Stomach (tissue), 9 donors: Measurements from ENCODE around the gene CFAP61. TPM values are rescaled to one million over a fixed set of nuclear protein-coding genes. Genes with fewer than 3 reads are reported as not detected.

Source experiments
- DNase-seq, 2 donors: peaks; one replicate each; pipeline versions ENCODE4 v3.0.0 to v3.0.0-alpha.2; 2013 to 2019
- H3K27ac ChIP-seq, 5 donors: fragments of 200-600 bp in 4 of 5; sonication (generic) in 4 of 5; one replicate each; pipeline ENCODE4 v1.5.1; 2013 to 2019; ENCODE audit warnings: mild to moderate bottlenecking in 1 of 5, moderate library complexity in 1 of 5
- H3K27me3 ChIP-seq, 3 donors: fragments of 200-600 bp; sonication (generic); one replicate each; pipeline ENCODE4 v1.5.1; 2017 to 2019; ENCODE audit warnings: mixed run types in 1 of 3
- H3K36me3 ChIP-seq, 4 donors: fragments of 200-600 bp; sonication (generic); 1 replicate in 3 of 4; 2 replicates in 1 of 4; pipeline ENCODE4 v1.5.1; 2016 to 2019
- H3K4me1 ChIP-seq, 4 donors: fragments of 200-600 bp; sonication (generic); one replicate each; pipeline ENCODE4 v1.5.1; 2016 to 2019
- H3K4me3 ChIP-seq, 4 donors: fragments of 200-600 bp; sonication (generic) in 3 of 4; one replicate each; pipeline ENCODE4 v1.5.1; 2016 to 2019; ENCODE audit warnings: mild to moderate bottlenecking in 1 of 4
- H3K9me3 ChIP-seq, 4 donors: fragments of 200-600 bp; sonication (generic); one replicate each; pipeline ENCODE4 v1.5.1; 2016 to 2019
- EP300 ChIP-seq: sonication (generic); formaldehyde crosslinking; IDR thresholded peaks from one replicate; pipeline ENCODE4 v1.6.1; 2017; ENCODE audit warnings: antibody characterized with exemption
- POLR2A ChIP-seq, 4 donors: fragments of 450-650 bp; IDR thresholded peaks; one replicate each; pipeline ENCODE4 v1.6.1; 2016; ENCODE audit warnings: antibody characterized with exemption in 4 of 4, control low read depth in 2 of 4, mild to moderate bottlenecking in 1 of 4, moderate library complexity in 1 of 4
- POLR2AphosphoS5 ChIP-seq, 3 donors: sonication (generic); formaldehyde crosslinking; IDR thresholded peaks; one replicate each; pipeline ENCODE4 v1.6.1; 2016; ENCODE audit warnings: antibody characterized with exemption in 3 of 3
- WGBS, 5 donors: extraction: QIAGEN DNeasy Blood & Tissue Kit in 3 of 5; methylation state at CpG; one replicate each; pipeline versions ENCODE4 v1.1.5 to v1.1.7; 2013 to 2018; 5-methylcytosine and 5-hydroxymethylcytosine counted together
- intact Hi-C: fragments of 100-400 bp; cut with DNase I; formaldehyde crosslinking; loops from one replicate; pipeline ENCODE4 v1.15.1; 2023; ENCODE audit warnings: low total_unique reads
- polyA plus RNA-seq, 3 donors: library from polyadenylated mRNA; stranded (reverse); fragments of 200-250 nt; gene quantifications; one replicate each; pipeline ENCODE4 v1.2.3, GENCODE V29; 2013
- total RNA-seq, 5 donors: library from RNA; depleted of rRNA; stranded (reverse); fragments of >200 nt; gene quantifications; one replicate each; pipeline versions ENCODE4 v1.1.0 to v1.2.3, GENCODE V29; 2014 to 2016
- TF ChIP-seq, protein P1 (sequence below), 7 experiments: fragments of 450-650 bp in 4 of 7; fragments of 200-600 bp in 3 of 7; sonication (generic) in 3 of 7; IDR thresholded peaks; one replicate each; pipeline ENCODE4 v1.5.1; 2016 to 2019; ENCODE audit warnings: antibody characterized with exemption in 7 of 7, control low read depth in 2 of 7, mild to moderate bottlenecking in 1 of 7
- donor health status: healthy with polysubstance abuse.
- donor health status: Bipolar disorder and iron deficiency.
- donor health status: healthy.

The CFAP61 gene
- total and polyA plus RNA-seq, 8 donors: not detected

DNA sequence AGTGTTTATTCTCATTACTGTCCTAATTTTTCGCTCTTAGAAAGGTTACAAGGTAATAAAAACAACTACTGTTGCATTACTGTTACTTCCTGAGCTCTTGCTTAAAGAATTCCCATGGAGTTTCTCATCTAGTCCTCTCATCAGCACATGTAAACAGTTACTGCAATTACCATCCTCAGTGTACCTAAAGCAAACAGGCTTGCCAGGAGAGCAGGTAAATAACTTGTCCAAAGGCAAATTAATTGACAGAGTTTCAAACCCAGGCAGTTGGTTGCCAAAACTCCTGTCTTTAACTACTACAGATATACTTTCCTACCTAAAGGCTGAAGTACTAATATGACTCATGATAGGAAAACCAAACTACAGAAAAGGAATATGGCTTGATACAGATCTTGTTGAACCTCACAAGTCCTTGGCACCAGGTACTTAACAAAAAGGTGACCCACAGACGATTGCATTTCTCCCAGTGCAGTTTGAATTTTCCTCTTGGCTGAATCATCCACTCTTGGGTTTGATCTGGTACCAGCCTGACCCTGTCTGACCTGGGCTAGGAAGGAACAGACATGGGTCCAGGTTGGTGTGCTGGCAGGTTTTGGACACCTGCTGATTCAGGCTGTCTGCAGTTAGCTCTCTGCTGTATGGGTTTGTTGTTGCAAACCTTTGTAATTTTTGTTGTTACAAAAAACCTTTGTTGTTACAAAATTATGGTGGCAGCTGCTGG lies 153.0 kb downstream of the CFAP61 start:
- intact Hi-C loops: no loop called here
- Histone ChIP-seq H3K36me3 (no peaks in the 10 kb centered on the region), H3K9me3 (no peaks in the 10 kb centered on the region), H3K4me1 (peaks cover 0 to 4% (median 0%) of the 10 kb centered on the region in 4 donors), H3K4me3 (no peak overlapping the region), H3K27ac (no peak overlapping the region), H3K27me3 (peaks cover 0 to 22% (median under 1%) of the 10 kb centered on the region in 3 donors)
- no peak for DNase-seq
- TF ChIP-seq POLR2AphosphoS5 (IDR thresholded peaks at IDR 0.05) (no peak), EP300 (no peak), POLR2A (IDR thresholded peaks at IDR 0.05) (no peak)
- TF ChIP-seq, protein P1, sequence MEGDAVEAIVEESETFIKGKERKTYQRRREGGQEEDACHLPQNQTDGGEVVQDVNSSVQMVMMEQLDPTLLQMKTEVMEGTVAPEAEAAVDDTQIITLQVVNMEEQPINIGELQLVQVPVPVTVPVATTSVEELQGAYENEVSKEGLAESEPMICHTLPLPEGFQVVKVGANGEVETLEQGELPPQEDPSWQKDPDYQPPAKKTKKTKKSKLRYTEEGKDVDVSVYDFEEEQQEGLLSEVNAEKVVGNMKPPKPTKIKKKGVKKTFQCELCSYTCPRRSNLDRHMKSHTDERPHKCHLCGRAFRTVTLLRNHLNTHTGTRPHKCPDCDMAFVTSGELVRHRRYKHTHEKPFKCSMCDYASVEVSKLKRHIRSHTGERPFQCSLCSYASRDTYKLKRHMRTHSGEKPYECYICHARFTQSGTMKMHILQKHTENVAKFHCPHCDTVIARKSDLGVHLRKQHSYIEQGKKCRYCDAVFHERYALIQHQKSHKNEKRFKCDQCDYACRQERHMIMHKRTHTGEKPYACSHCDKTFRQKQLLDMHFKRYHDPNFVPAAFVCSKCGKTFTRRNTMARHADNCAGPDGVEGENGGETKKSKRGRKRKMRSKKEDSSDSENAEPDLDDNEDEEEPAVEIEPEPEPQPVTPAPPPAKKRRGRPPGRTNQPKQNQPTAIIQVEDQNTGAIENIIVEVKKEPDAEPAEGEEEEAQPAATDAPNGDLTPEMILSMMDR (IDR thresholded peaks at IDR 0.05): no peak
- WGBS, 5 donors: 39 to 57% (median 45%) methylated on average over 2 of the region's 2 CpGs

DNA sequence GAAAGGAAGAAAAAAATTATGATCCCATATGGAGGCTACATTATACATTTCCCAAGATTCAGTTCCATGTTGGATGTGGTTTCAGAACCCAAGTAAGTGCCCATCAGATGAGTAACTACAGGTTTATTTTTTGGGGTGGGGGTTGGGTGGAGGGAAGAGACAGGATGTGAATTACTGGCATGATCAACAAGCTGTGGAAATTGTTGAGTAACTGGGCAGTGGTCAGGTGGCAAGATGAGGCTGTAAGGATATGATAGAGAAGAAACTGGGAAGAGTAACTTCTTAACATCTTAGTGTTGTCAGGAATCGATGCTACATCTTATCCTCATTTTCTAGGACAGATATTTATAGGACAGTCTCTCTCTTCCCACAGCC lies 153.5 kb downstream of the CFAP61 start:
- H3K4me1 ChIP-seq: peaks cover 0 to 4% (median 0%) of the 10 kb centered on the region in 4 donors
- no peak for DNase-seq
- H3K36me3 ChIP-seq: no peaks in the 10 kb centered on the region
- TF ChIP-seq POLR2A (IDR thresholded peaks at IDR 0.05): no peak
- TF ChIP-seq EP300: no peak
- TF ChIP-seq, protein P1 (IDR thresholded peaks at IDR 0.05): no peak
- no peak for TF ChIP-seq POLR2AphosphoS5 (IDR thresholded peaks at IDR 0.05)
- peaks cover 0 to 17% (median 0%) of the 10 kb centered on the region in 3 donors for H3K27me3 ChIP-seq
- intact Hi-C loops: no loop called here
- H3K4me3 ChIP-seq: no peak overlapping the region
- H3K27ac ChIP-seq: no peak overlapping the region
- no peaks in the 10 kb centered on the region for H3K9me3 ChIP-seq
- WGBS, 5 donors: 70 to 93% (median 84%) methylated on average over 1 of the region's 1 CpG

DNA sequence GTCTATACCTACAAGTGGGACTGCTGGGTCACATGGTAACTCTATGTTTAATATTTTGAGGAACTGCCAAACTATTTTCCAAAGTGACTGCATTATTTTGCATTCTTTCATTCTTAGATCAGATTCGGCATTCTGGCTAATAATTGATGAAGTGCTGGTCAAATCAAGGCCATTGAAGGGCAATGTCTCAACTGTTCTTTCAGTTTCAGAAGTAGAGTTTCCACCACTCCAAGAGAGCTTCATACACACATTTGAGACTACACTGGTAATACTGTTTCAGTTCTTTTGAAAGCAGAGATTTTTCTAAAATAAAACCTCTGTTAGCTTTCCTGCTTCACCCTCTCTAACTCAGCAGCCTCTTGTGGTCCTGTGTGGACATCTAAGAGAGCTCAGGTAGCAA lies 154.5 kb downstream of the CFAP61 start:
- Histone ChIP-seq H3K27me3 (peaks cover 0 to 10% (median 0%) of the 10 kb centered on the region in 3 donors), H3K36me3 (no peaks in the 10 kb centered on the region), H3K4me1 (peaks cover 0 to 4% (median 0%) of the 10 kb centered on the region in 4 donors), H3K27ac (no peak overlapping the region), H3K4me3 (no peak overlapping the region), H3K9me3 (no peaks in the 10 kb centered on the region)
- 46 to 60% (median 57%) methylated on average over 1 of the region's 1 CpG for WGBS, 5 donors
- intact Hi-C loops: no loop called here
- no peak for DNase-seq
- no peak for TF ChIP-seq POLR2A (IDR thresholded peaks at IDR 0.05)
- TF ChIP-seq POLR2AphosphoS5 (IDR thresholded peaks at IDR 0.05): no peak
- TF ChIP-seq EP300: no peak
- TF ChIP-seq, protein P1 (IDR thresholded peaks at IDR 0.05): no peak

DNA sequence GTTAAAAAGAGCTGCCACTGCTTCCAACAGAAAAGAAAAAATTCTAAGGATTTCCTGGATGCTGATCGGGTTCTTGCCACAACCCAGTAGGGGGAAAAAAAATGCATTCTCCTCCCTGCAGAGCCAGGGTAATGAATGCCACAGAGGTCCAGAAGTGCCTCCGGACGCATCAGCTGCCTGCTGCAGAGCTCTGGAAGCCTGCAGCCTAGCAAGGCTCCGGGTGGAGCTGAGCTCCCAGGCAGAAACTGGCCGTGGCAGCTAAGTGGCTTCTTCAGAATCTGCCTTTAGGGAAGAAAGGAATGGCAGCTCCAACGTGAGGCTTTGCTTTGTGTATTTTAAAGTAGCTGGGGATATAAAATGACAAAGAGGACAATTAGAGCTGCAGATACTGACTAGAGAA lies 155.0 kb downstream of the CFAP61 start:
- H3K9me3 ChIP-seq: no peaks in the 10 kb centered on the region
- 22 to 29% (median 24%) methylated on average over 6 of the region's 6 CpGs for WGBS, 5 donors
- H3K27me3 ChIP-seq: peaks cover 0 to 5% (median 0%) of the 10 kb centered on the region in 3 donors
- TF ChIP-seq EP300 (no peak), POLR2A (IDR thresholded peaks at IDR 0.05) (no peak), POLR2AphosphoS5 (IDR thresholded peaks at IDR 0.05) (no peak)
- TF ChIP-seq, protein P1 (IDR thresholded peaks at IDR 0.05): no peak
- no peak overlapping the region for H3K27ac ChIP-seq
- intact Hi-C loops: no loop called here
- H3K36me3 ChIP-seq: no peaks in the 10 kb centered on the region
- H3K4me1 ChIP-seq: peaks cover 0 to 4% (median 0%) of the 10 kb centered on the region in 4 donors
- H3K4me3 ChIP-seq: no peak overlapping the region
- peak in 1 of 2 donors; percentile 29 for DNase-seq
